HCT116 (cell line): ENCODE measurements around the gene TSPAN33. TPM values are rescaled to one million over a fixed set of nuclear protein-coding genes. Genes with fewer than 3 reads are reported as not detected.
A peak's percentile ranks its signal among the peaks of the same experiment; 100 is the strongest.
"Not testable (repeated sequence)": the region's sequence is repeated elsewhere in the genome, so short reads cannot be mapped to it uniquely, and the experiment has no call there.

Experiments used
- ATAC-seq: fragments of 200-7000 bp; cut with Tn5 transposase; 2 replicates; pipeline ENCODE4 v1.9.1; 2020; ENCODE audit warnings: mild to moderate bottlenecking, moderate library complexity
- BruUV-seq: library from RNA; stranded (reverse); fragments of 400-500 nt; replicated peaks from 2 replicates; lab custom pipeline; 2021; lab: Mats Ljungman, UMichigan
- CTCF ChIA-PET: fragments of 300-600 bp; sonication (Branson Sonifier 250); formaldehyde crosslinking; loops from one replicate; lab custom pipeline; 2021; ENCODE audit warnings: antibody characterized with exemption; lab: Charles Lee
- POLR2A ChIA-PET: fragments of 300-600, 350-600 bp; sonication (Branson Sonifier 250); formaldehyde crosslinking; loops from one replicate; lab custom pipeline; 2021; ENCODE audit warnings: antibody characterized with exemption; lab: Charles Lee
- RAD21 ChIA-PET, 2 experiments: fragments of 300-600 bp; sonication (Branson Sonifier 250); formaldehyde crosslinking; loops; one replicate each; lab custom pipeline; 2023; ENCODE audit warnings: low total read pairs in 2 of 2; ENCODE audit not compliant: uncharacterized antibody in 2 of 2, unreplicated experiment in 2 of 2, low non-redundant PET in 1 of 2; lab: Charles Lee
- DNase-seq: peaks from one replicate; pipeline ENCODE4 v3.0.0-alpha.2; 2010; ENCODE audit warnings: low read depth, low spot score
- H2AFZ ChIP-seq: fragments of 200-600 bp; shearing (Covaris generic), sonication (generic); 2 replicates; pipeline ENCODE4 v1.6.1; 2017; ENCODE audit warnings: low read depth, mixed run types, mixed read lengths, antibody characterized with exemption, low read length; ENCODE audit not compliant: poor library complexity, severe bottlenecking
- H3K27ac ChIP-seq: 2 replicates; pipeline ENCODE4 v1.5.1; 2012; ENCODE audit warnings: low read depth, low read length
- H3K27me3 ChIP-seq: fragments of 200-600 bp; sonication (generic); 2 replicates; pipeline ENCODE4 v1.6.1; 2016; ENCODE audit warnings: mixed run types, low read length, mixed read lengths; ENCODE audit not compliant: insufficient read depth
- H3K36me3 ChIP-seq, 2 experiments: fragments of 200-500 bp in 1 of 2; fragments of 200-600 bp in 1 of 2; sonication (Bioruptor generic) in 1 of 2; sonication (generic) in 1 of 2; 2 replicates each; pipeline versions ENCODE4 v1.5.1 to v1.6.1; 2014 to 2016; ENCODE audit warnings: low read length in 2 of 2, inconsistent platforms in 1 of 2, mixed read lengths in 1 of 2, mixed run types in 1 of 2; ENCODE audit not compliant: insufficient read depth in 2 of 2, control insufficient read depth in 1 of 2
- H3K4me1 ChIP-seq, 2 experiments: fragments of 200-600 bp in 1 of 2; sonication (generic) in 1 of 2; 2 replicates each; pipeline versions ENCODE4 v1.5.1 to v1.6.1; 2012 to 2017; ENCODE audit warnings: low read length in 2 of 2, inconsistent platforms in 1 of 2, mild to moderate bottlenecking in 1 of 2, mixed read lengths in 1 of 2, mixed run types in 1 of 2, moderate library complexity in 1 of 2; ENCODE audit not compliant: insufficient read depth in 2 of 2, control insufficient read depth in 1 of 2
- H3K4me2 ChIP-seq: fragments of 200-600 bp; sonication (generic); 2 replicates; pipeline ENCODE4 v1.6.1; 2017; ENCODE audit warnings: mixed run types, low read length, mixed read lengths
- H3K4me3 ChIP-seq, 2 experiments: fragments of 200-600 bp in 1 of 2; sonication (generic) in 1 of 2; replicated peaks in 1 of 2; 2 replicates each; pipeline ENCODE4 v1.5.1; 2011 to 2016; ENCODE audit warnings: low read length in 2 of 2, control low read depth in 1 of 2, low read depth in 1 of 2, mild to moderate bottlenecking in 1 of 2, mixed read lengths in 1 of 2, mixed run types in 1 of 2
- H3K79me2 ChIP-seq: fragments of 200-600 bp; sonication (generic); 2 replicates; pipeline ENCODE4 v1.6.1; 2017; ENCODE audit warnings: mild to moderate bottlenecking, mixed run types, low read length, moderate library complexity, mixed read lengths; ENCODE audit not compliant: insufficient read depth
- H3K9ac ChIP-seq: fragments of 200-600 bp; sonication (generic); 2 replicates; pipeline ENCODE4 v1.6.1; 2016; ENCODE audit warnings: low read length, mixed read lengths
- H3K9me2 ChIP-seq: fragments of 200-600 bp; sonication (generic), shearing (Covaris generic); 2 replicates; pipeline ENCODE4 v1.6.1; 2017; ENCODE audit warnings: mixed run types, mild to moderate bottlenecking, moderate library complexity; ENCODE audit not compliant: insufficient read depth
- H3K9me3 ChIP-seq, 2 experiments: fragments of 200-500 bp in 1 of 2; fragments of 200-600 bp in 1 of 2; sonication (Bioruptor generic) in 1 of 2; sonication (generic) in 1 of 2; 2 replicates each; pipeline ENCODE4 v1.6.1; 2014 to 2017; ENCODE audit warnings: low read length in 2 of 2, mixed read lengths in 2 of 2, inconsistent platforms in 1 of 2, low read depth in 1 of 2, mild to moderate bottlenecking in 1 of 2, mixed run types in 1 of 2, moderate library complexity in 1 of 2; ENCODE audit not compliant: control insufficient read depth in 1 of 2, insufficient read depth in 1 of 2
- H4K20me1 ChIP-seq: fragments of 200-600 bp; sonication (generic), shearing (Covaris generic); 2 replicates; pipeline ENCODE4 v1.6.1; 2017; ENCODE audit warnings: mixed run types, mild to moderate bottlenecking, moderate library complexity; ENCODE audit not compliant: insufficient read depth
- ATF3 ChIP-seq: IDR thresholded peaks from 2 replicates; pipeline ENCODE4 v1.6.1; 2012
- EGR1 ChIP-seq: IDR thresholded peaks from 2 replicates; pipeline ENCODE4 v1.6.1; 2012; ENCODE audit warnings: low read depth
- JUND ChIP-seq: IDR thresholded peaks from 2 replicates; pipeline ENCODE4 v1.6.1; 2012
- POLR2AphosphoS5 ChIP-seq: IDR thresholded peaks from 2 replicates; pipeline ENCODE4 v1.6.1; 2011; ENCODE audit warnings: mild to moderate bottlenecking, low read depth, low read length, moderate library complexity
- RAD21 ChIP-seq: IDR thresholded peaks from 2 replicates; pipeline ENCODE4 v1.6.1; 2012; ENCODE audit warnings: low read depth, mild to moderate bottlenecking
- SIN3A ChIP-seq: IDR thresholded peaks from 2 replicates; pipeline ENCODE4 v1.6.1; 2012; ENCODE audit warnings: low read depth
- TCF7L2 ChIP-seq: IDR thresholded peaks from 2 replicates; pipeline ENCODE4 v1.7.0; 2011; ENCODE audit warnings: borderline replicate concordance, inconsistent platforms; ENCODE audit not compliant: insufficient read depth, insufficient read length; ENCODE audit errors: extremely low read depth
- YY1 ChIP-seq: IDR thresholded peaks from 2 replicates; pipeline ENCODE4 v1.6.1; 2011; ENCODE audit warnings: low read length, low read depth, moderate library complexity, mild to moderate bottlenecking; ENCODE audit not compliant: insufficient replicate concordance; ENCODE audit errors: extremely low read depth
- ZBTB33 ChIP-seq: IDR thresholded peaks from 2 replicates; pipeline ENCODE4 v1.6.1; 2011; ENCODE audit warnings: mild to moderate bottlenecking, low read length, moderate library complexity; ENCODE audit not compliant: insufficient replicate concordance; ENCODE audit errors: extremely low read depth
- ZFX ChIP-seq: fragments of 450-650 bp; IDR thresholded peaks from 2 replicates; pipeline ENCODE4 v1.6.1; 2017
- intact Hi-C: fragments of 100-400 bp; cut with micrococcal nuclease; formaldehyde crosslinking; loops from 2 replicates; pipeline ENCODE4 v1.10.0; 2022
- total RNA-seq: library from RNA; stranded (reverse); gene quantifications from one replicate; pipeline ENCODE4 v1.2.1, GENCODE V29; 2021; ENCODE audit not compliant: unreplicated experiment

The TSPAN33 gene
- total RNA-seq, 1 experiment from 2014 or later = 22.2 TPM

GRCh38 chr7:129218514-129219062, 74.1 kb downstream of the TSPAN33 start (continued):
- peak; percentile 98 for TF ChIP-seq RAD21
- TF ChIP-seq ATF3 = no peak
- TF ChIP-seq POLR2AphosphoS5 = no peak
- TF ChIP-seq EGR1 = no peak
- TF ChIP-seq YY1 = peak; percentile 44
- TF ChIP-seq SIN3A = no peak
- TF ChIP-seq ZFX = no peak
- no peak for TF ChIP-seq JUND
- TF ChIP-seq ZBTB33 = no peak
- TF ChIP-seq TCF7L2 = no peak
- TF ChIP-seq, all 23 proteins: peak for 3

- POLR2A ChIA-PET = interaction anchor here (0.7 kb wide), 1 partner anchor 11 kb away, joined by 6 read pairs; no protein-coding TSS in a partner anchor
- not testable (repeated sequence) for H4K20me1 ChIP-seq, H3K4me3 ChIP-seq, BruUV-seq, H3K79me2 ChIP-seq, ATAC-seq, H3K27ac ChIP-seq, H3K4me1 ChIP-seq, H3K36me3 ChIP-seq, H2AFZ ChIP-seq, H3K9me2 ChIP-seq, H3K4me2 ChIP-seq, DNase-seq, H3K9me3 ChIP-seq, H3K9ac ChIP-seq, H3K27me3 ChIP-seq
- intact Hi-C loops = loop anchor here (2.0 to 10.0 kb wide), 3 partner anchors 126 to 608 kb away; no protein-coding TSS in a partner anchor
- RAD21 ChIA-PET = interaction anchor here (0.6 to 1.7 kb wide), 5 partner anchors 50 to 215 kb away, joined by 3 to 7 read pairs (median 3); partner anchors contain the start of gene STRIP2 (in 1 of the 2)
- CTCF ChIA-PET = interaction anchor here (0.7 to 4.0 kb wide), 18 partner anchors 12 to 790 kb away, joined by 3 to 48 read pairs (median 8); no protein-coding TSS in a partner anchor
Measured at GRCh38 chr7:129219166-129219565, 74.7 kb downstream of the TSPAN33 start.

Other genes with a start within 250 kb of the TSPAN33 start
- 1.6 TPM for gene KCP, start 234.0 kb upstream of the TSPAN33 start, total RNA-seq
- gene IRF5, start 206.8 kb upstream of the TSPAN33 start, total RNA-seq = 16.5 TPM
- gene TNPO3, start 89.6 kb upstream of the TSPAN33 start, total RNA-seq = 58.5 TPM
- 12.8 TPM for gene SMO, start 43.9 kb downstream of the TSPAN33 start, total RNA-seq
- gene AHCYL2, start 80.3 kb downstream of the TSPAN33 start, total RNA-seq = 17.0 TPM